Lower leg skin (tissue), 4 donors: ENCODE data around the gene CLTCL1. TPM values are rescaled to one million over a fixed set of nuclear protein-coding genes. Genes with fewer than 3 reads are reported as not detected.
"Not testable (repeated sequence)": the region's sequence is repeated elsewhere in the genome, so short reads cannot be mapped to it uniquely, and the experiment has no call there.

ENCODE experiments used
- DNase-seq, 2 donors: peaks; one replicate each; pipeline ENCODE4 v3.0.0-alpha.2; 2019; ENCODE audit warnings: low spot score in 2 of 2
- H3K4me3 ChIP-seq: fragments of 200-600 bp; sonication (generic); 2 replicates; pipeline ENCODE4 v1.5.1; 2017; ENCODE audit warnings: mild to moderate bottlenecking, low read depth; ENCODE audit not compliant: poor library complexity, severe bottlenecking
- POLR2A ChIP-seq, 2 donors: fragments of 450-650 bp; IDR thresholded peaks; one replicate each; pipeline ENCODE4 v1.6.1; 2016 to 2017; ENCODE audit warnings: antibody characterized with exemption in 2 of 2, mild to moderate bottlenecking in 1 of 2, moderate library complexity in 1 of 2
- WGBS, 2 donors: methylation state at CpG; one replicate each; pipeline ENCODE4 v1.1.5; 2018; 5-methylcytosine and 5-hydroxymethylcytosine counted together
- intact Hi-C: fragments of 100-400 bp; cut with DNase I; formaldehyde crosslinking; loops from one replicate; pipeline ENCODE4 v1.15.0; 2023; ENCODE audit warnings: low total_unique reads
- total RNA-seq, 4 donors: library from RNA; depleted of rRNA; stranded (reverse); fragments of >200 nt; gene quantifications; one replicate each; pipeline ENCODE4 v1.1.0, GENCODE V29; 2016
- TF ChIP-seq, protein P1 (sequence below), 3 donors: fragments of 450-650 bp; IDR thresholded peaks; one replicate each; pipeline ENCODE4 v1.5.1; 2016; ENCODE audit warnings: antibody characterized with exemption in 3 of 3, mild to moderate bottlenecking in 3 of 3, moderate library complexity in 2 of 3

The CLTCL1 gene
- total RNA-seq, 4 donors from 2014 or later: 4.0 to 9.6 (median 7.6) TPM

DNA sequence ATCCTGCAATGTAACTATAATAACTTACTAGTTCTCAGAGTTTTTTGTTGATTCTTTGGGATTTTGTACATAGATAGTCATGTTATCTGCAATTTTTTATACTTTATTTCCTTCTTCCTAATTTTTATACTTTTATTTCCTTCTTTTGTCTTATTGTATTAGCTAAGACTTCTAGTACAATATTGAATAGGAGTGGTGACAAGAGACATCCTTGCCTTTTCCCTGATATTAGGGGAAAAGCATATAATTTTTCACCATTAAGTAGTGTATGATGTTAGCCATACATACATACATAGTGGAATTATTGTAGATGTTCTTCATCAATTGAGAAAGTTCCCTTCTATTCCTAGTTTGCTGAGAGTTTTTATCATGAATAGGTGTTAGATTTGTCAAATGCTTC, 27.8 kb upstream of the CLTCL1 start:
- H3K4me3 ChIP-seq: no peak overlapping the region
- intact Hi-C loops: no loop called here
- no peak for DNase-seq
- TF ChIP-seq POLR2A (IDR thresholded peaks at IDR 0.05): no peak
- TF ChIP-seq, protein P1, sequence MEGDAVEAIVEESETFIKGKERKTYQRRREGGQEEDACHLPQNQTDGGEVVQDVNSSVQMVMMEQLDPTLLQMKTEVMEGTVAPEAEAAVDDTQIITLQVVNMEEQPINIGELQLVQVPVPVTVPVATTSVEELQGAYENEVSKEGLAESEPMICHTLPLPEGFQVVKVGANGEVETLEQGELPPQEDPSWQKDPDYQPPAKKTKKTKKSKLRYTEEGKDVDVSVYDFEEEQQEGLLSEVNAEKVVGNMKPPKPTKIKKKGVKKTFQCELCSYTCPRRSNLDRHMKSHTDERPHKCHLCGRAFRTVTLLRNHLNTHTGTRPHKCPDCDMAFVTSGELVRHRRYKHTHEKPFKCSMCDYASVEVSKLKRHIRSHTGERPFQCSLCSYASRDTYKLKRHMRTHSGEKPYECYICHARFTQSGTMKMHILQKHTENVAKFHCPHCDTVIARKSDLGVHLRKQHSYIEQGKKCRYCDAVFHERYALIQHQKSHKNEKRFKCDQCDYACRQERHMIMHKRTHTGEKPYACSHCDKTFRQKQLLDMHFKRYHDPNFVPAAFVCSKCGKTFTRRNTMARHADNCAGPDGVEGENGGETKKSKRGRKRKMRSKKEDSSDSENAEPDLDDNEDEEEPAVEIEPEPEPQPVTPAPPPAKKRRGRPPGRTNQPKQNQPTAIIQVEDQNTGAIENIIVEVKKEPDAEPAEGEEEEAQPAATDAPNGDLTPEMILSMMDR (IDR thresholded peaks at IDR 0.05): no peak

DNA sequence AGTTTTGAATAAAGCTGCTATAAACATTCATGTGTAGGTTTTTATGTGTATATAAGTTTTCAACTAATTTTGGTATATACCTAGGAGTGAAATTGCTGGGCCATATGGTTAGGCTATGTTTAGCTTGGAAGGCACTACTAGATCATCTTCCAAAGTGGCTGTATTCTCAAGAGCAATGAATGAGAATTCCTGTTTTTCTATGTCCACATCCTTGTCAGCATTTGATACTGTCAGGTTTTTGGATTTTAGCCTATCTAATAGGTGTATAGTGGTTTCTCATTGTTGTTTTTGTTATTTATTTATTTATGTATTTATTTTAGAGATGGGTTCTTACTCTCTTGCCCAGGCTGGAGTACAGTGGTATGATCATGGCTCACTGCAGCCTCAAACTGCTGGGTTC, 26.3 kb upstream of the CLTCL1 start:
- TF ChIP-seq POLR2A (IDR thresholded peaks at IDR 0.05): no peak
- TF ChIP-seq, protein P1 (IDR thresholded peaks at IDR 0.05): no peak
- intact Hi-C loops: no loop called here
- DNase-seq: no peak
- H3K4me3 ChIP-seq: no peak overlapping the region

DNA sequence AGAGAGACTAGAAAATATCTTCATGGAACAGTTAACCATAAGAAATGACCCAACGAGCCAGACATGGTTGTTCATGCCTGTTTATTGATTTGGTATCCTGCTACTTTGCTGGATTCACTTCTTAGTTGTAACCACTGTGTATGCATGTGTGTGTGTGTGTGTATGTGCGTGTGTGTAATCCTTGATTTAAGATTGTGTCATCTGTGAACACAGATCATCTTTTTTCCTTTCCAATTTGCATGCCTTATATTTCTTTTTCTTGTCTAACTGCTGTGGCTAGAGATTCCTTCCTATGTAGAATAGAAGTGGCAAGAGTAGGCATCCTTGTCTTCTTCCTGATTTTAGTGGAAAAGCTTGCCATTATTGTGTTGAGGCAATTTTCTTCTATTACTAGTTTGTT, 16.4 kb upstream of the CLTCL1 start:
- H3K4me3 ChIP-seq: no peak overlapping the region
- 69 to 76% methylated on average over 2 of the region's 2 CpGs for WGBS, 2 donors
- DNase-seq: no peak
- TF ChIP-seq, protein P1 (IDR thresholded peaks at IDR 0.05): no peak
- TF ChIP-seq POLR2A (IDR thresholded peaks at IDR 0.05): no peak
- intact Hi-C loops: no loop called here

DNA sequence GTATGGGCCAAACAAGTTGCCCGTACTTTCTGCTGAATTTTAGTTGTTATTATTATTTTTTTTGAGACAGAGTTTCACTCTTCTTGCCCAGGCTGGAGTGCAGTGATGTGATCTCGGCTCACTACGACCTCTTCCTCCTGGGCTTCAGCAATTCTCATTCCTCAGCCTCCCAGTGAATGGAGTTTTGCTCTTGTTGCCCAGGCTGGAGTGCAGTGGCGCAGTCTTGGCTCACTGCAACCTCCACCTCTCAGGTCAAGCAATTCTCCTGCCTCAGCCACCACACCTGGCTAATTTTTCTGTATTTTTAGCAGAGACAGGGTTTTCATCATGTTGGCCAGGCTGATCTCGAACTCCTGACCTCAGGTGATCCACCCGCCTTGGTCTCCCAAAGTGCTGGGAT, 15.0 kb upstream of the CLTCL1 start:
- 87 to 93% methylated on average over 6 of the region's 6 CpGs for WGBS, 2 donors
- H3K4me3 ChIP-seq, DNase-seq, intact Hi-C loops: not testable (repeated sequence)

DNA sequence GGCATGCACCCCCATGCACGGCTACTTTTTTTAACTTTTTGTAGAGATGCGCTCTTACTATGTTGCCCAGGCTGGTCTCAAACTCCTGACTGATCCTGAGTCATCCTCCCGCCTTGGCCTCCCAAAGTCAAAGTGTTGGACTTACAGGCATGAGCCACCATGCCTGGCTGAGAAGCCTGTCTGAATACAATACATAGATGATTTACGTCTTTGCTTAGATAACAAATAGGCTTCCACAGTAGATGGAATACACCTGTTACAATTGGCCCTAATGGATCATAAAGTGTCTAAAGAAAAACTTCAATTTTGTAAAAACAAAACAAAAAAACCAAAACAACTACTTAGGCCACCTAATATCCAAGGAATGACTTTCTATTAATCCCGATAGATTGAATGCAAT, 13.0 kb upstream of the CLTCL1 start:
- TF ChIP-seq, protein P1 (IDR thresholded peaks at IDR 0.05): no peak
- TF ChIP-seq POLR2A (IDR thresholded peaks at IDR 0.05): no peak
- no peak for DNase-seq
- WGBS, 2 donors: 97 to 98% methylated on average over 5 of the region's 5 CpGs
- no peak overlapping the region for H3K4me3 ChIP-seq
- intact Hi-C loops: no loop called here

DNA sequence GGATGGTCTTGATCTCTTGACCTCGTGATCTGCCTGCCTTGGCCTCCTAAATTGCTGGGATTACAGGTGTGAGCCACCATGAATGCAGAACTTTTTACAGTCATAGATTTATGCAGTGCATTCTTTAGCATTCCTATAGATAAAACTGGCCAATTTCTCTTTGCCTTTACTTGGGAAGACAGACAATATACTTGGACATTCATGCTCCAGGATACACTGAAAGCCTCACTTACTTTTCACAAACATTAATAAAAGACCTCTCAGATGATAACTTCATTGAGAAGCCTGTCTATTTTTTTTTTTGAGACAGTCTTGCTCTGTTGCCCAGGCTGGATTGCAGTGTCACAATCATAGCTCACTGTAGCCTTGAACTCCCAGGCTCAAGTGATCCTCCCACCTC, 12.3 kb upstream of the CLTCL1 start:
- 63 to 71% methylated on average over 1 of the region's 1 CpG for WGBS, 2 donors
- intact Hi-C loops: no loop called here
- no peak for DNase-seq
- TF ChIP-seq, protein P1 (IDR thresholded peaks at IDR 0.05): no peak
- no peak for TF ChIP-seq POLR2A (IDR thresholded peaks at IDR 0.05)
- H3K4me3 ChIP-seq: no peak overlapping the region
